Right atrium auricular region (tissue), 2 donors: ENCODE data around the gene TM4SF20. TPM values are rescaled to one million over a fixed set of nuclear protein-coding genes. Genes with fewer than 3 reads are reported as not detected.
A peak's percentile ranks its signal among the peaks of the same experiment; 100 is the strongest.
"Not testable (repeated sequence)": the region's sequence is repeated elsewhere in the genome, so short reads cannot be mapped to it uniquely, and the experiment has no call there.

Experiments used
- DNase-seq: peaks from one replicate; pipeline ENCODE4 v3.0.0-alpha.2; 2019; ENCODE audit warnings: low spot score
- H3K27ac ChIP-seq, 2 donors: fragments of 200-600 bp; sonication (generic); 1 replicate in 1 of 2; 2 replicates in 1 of 2; pipeline ENCODE4 v1.5.1; 2016 to 2019
- H3K27me3 ChIP-seq, 2 donors: fragments of 200-600 bp; sonication (generic); one replicate each; pipeline versions ENCODE4 v1.5.1 to v1.6.0; 2017 to 2019
- H3K36me3 ChIP-seq: fragments of 200-600 bp; sonication (generic); one replicate; pipeline ENCODE4 v1.5.1; 2016
- H3K4me1 ChIP-seq, 2 donors: fragments of 200-600 bp; sonication (generic); one replicate each; pipeline versions ENCODE4 v1.5.1 to v1.6.0; 2017 to 2019
- H3K4me3 ChIP-seq, 2 donors: fragments of 200-600 bp; sonication (generic); 1 replicate in 1 of 2; 2 replicates in 1 of 2; pipeline ENCODE4 v1.5.1; 2017 to 2019; ENCODE audit warnings: mild to moderate bottlenecking in 1 of 2, moderate library complexity in 1 of 2
- H3K9me3 ChIP-seq, 2 donors: fragments of 200-600 bp; sonication (generic); one replicate each; pipeline ENCODE4 v1.5.1; 2019
- CTCF ChIP-seq, 2 donors: fragments of 200-600 bp; sonication (generic); IDR thresholded peaks; one replicate each; pipeline ENCODE4 v1.5.1; 2019; ENCODE audit warnings: antibody characterized with exemption in 2 of 2
- total RNA-seq, 2 donors: library from RNA; depleted of rRNA; stranded (reverse); fragments of >200 nt; gene quantifications; one replicate each; pipeline ENCODE4 v1.1.0, GENCODE V29; 2016

TM4SF20 gene
- total RNA-seq, 2 donors from 2014 or later, result not detected

DNA sequence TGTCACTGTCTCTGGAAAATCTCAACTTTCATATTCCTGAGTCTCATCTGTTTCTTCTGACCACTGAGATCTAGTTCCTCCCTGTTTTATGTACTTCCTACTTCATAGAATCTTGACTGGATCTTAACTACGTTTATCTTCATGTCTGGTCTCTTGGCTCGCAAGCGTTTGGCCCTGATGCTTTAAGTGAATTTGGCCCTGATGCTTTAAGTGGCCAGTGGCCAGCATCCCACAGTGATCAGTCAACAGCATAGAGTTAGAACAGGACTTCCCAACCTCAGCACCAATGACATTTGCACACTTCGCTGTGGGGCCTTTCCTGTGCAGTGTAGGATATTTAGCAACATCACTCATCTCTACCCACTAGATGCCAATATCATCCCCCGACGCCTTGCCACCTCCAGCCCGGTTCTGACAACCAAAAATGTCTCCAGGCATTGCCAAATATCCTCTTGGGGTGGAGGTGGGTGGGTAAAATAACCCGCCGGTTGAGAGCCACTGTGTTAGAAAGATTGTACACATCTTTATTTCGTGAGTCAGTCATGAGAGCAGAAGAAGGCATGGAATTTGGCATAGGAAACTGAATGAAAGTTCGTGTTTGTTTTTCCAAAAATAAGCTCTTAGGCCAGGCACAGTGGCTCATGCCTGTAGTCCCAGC is 12.2 kb downstream of the TM4SF20 start:
- TF ChIP-seq CTCF (IDR thresholded peaks at IDR 0.05), result no peak
- H3K4me1 ChIP-seq, result no peaks in the 10 kb centered on the region
- H3K4me3 ChIP-seq, result no peak overlapping the region
- no peaks in the 10 kb centered on the region for H3K9me3 ChIP-seq
- H3K27me3 ChIP-seq, result no peaks in the 10 kb centered on the region
- no peak for DNase-seq
- H3K36me3 ChIP-seq, result no peaks in the 10 kb centered on the region
- H3K27ac ChIP-seq, result peak overlapping the region in 1 of 2 donors; percentile 45

DNA sequence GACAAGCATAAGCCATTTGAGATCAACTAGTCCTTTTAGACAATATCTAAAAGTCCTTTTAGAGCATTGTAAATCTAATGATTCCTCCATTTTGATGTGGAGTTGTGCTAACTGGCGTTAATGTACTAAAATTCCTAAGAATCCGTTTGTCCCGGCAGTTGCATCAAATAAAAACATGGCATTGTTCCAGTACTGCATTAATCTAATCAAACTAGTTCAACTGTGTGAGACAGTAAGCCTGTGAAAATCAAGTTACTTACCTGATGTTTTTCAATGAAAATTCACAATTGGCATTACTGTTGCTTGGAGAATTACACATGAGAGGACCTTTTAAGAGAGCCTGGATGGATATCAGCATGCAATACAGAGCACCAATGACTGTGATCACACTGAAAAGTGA is 13.3 kb downstream of the TM4SF20 start:
- Histone ChIP-seq H3K36me3 (no peaks in the 10 kb centered on the region), H3K27me3 (no peaks in the 10 kb centered on the region), H3K27ac (no peak overlapping the region), H3K4me3 (no peak overlapping the region), H3K9me3 (no peaks in the 10 kb centered on the region), H3K4me1 (no peaks in the 10 kb centered on the region)
- no peak for DNase-seq
- no peak for TF ChIP-seq CTCF (IDR thresholded peaks at IDR 0.05)

DNA sequence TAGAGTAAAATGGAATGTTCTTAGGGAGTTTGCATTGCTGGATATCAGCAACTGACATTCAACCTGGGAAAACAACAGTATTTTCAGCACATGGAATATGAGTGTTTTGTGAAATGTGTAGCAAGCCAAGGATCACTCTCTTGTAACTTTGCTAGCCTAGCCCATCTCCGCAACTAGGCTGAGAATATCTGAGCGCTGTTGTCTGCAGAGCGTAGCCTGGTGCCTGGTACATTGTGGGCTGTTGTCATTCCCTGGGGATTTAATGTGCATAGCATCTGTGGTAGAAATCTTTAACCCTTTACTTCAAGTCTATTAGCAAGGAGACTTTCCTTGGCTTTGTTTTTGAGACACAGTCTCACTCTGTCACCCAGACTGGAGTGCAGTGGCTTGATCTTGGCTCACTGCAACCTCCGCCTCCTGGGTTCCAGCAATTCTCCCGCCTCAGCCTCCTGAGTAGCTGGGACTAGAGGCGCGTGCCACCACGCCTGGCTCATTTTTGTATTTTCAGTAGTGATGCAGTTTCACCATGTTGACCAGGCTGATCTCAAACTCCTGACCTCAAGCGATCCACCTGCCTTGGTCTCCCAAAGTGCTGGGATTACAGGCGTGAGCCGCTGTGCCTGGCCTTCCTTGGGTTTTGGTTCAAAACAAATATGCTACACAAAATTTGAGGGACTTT is 14.4 kb downstream of the TM4SF20 start:
- not testable (repeated sequence) for H3K4me3 ChIP-seq, H3K4me1 ChIP-seq, H3K27ac ChIP-seq, H3K9me3 ChIP-seq, H3K27me3 ChIP-seq, DNase-seq, H3K36me3 ChIP-seq

DNA sequence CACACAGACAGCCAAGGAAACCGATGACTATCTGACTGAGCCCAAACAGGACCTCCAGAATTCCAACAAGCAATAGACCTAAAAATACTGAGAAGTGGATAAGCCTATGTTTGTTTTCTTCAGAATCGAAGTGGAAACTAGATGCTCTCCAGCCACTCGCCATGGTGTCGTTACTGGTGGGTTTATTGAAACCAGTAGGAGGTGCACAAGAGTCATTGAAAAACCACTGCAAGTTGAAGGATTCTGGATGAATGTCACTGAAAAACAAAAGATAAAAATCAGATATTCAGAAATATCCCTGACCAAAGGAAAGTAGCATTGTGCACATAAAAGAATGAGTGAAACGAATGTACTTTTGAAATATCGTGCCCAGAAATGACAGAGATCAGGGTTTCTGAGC is 15.3 kb downstream of the TM4SF20 start:
- Histone ChIP-seq H3K27me3 (no peaks in the 10 kb centered on the region), H3K9me3 (no peaks in the 10 kb centered on the region), H3K4me3 (no peak overlapping the region), H3K4me1 (no peaks in the 10 kb centered on the region), H3K27ac (no peak overlapping the region), H3K36me3 (peaks cover 7% of the 10 kb centered on the region)
- TF ChIP-seq CTCF (IDR thresholded peaks at IDR 0.05), result no peak
- DNase-seq, result no peak

- no peaks in the 10 kb centered on the region for H3K4me1 ChIP-seq
- H3K27ac ChIP-seq, result no peak overlapping the region
- H3K36me3 ChIP-seq, result peaks cover 38% of the 10 kb centered on the region
- DNase-seq, result no peak
- no peaks in the 10 kb centered on the region for H3K27me3 ChIP-seq
- no peak for TF ChIP-seq CTCF (IDR thresholded peaks at IDR 0.05)
- no peaks in the 10 kb centered on the region for H3K9me3 ChIP-seq
- H3K4me3 ChIP-seq, result no peak overlapping the region
Observed at GRCh38 chr2:227360351-227360750, 18.8 kb downstream of the TM4SF20 start.

DNA sequence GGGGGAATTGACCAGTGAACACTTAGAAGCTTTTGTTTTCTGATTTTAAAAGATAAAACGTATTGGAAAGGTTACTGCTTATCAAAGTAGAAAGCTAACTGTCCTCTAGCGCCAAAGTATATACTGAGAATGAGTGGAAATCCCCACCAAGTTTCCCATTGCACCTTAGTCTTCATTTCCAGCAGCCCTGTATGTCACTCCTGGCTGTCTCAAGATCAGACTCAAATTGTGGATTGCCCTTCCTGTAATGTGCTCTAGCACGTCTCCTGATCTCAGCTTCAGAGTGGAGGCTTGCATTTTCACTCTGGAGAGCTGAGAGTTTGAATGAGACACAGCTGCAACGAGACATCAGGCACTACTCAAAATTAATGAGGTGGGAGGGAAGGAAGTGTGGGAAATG is 27.5 kb downstream of the TM4SF20 start:
- Histone ChIP-seq H3K4me1 (no peaks in the 10 kb centered on the region), H3K27me3 (no peaks in the 10 kb centered on the region), H3K27ac (no peak overlapping the region), H3K9me3 (no peaks in the 10 kb centered on the region), H3K4me3 (no peak overlapping the region), H3K36me3 (peaks cover 31% of the 10 kb centered on the region)
- no peak for TF ChIP-seq CTCF (IDR thresholded peaks at IDR 0.05)
- no peak for DNase-seq
